ENCODE measurements around the gene ZNRF1. TPM values are rescaled to one million over a fixed set of nuclear protein-coding genes. Genes with fewer than 3 reads are reported as not detected.

ZNRF1 gene
- total RNA-seq, 1 experiment from 2014 or later = 48.2 TPM

DNA sequence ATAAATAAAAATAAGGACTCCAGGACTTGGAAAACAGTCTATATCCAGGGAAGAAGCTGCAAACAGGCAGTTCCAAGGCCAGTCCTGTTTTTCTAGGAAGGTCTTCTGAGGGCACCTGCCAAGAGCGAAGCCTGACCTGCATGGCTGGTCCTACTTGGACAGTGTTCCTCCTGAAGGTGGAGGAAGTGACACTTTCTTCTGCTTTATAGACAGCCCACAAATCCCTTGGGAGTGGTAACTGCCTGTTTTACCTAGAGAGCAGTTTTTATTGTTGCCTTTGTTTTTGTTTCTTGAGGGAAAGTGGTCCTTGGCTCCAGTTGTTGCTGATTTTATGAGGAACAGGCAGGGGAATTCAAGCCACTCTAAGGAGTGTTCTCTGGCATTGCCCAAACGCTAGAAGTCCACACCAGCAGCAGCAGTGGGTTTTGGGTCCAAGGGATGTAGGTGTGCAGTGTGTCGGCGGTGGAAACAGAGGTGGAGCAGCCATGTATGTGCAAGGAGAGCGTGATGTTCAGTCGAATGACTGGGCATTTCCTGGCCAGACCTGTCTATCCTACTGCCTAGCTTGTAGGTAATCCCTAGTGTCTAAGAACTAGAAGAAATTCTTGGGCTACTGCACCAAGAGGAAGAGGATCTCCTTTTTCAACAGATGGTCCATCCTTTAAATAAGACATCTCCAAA is 82.5 kb downstream of the ZNRF1 start:
- ATAC-seq (no peak), DNase-seq (ENCODE audit: low read depth, low spot score) (no peak)
- Histone ChIP-seq H3K79me2 (ENCODE audit: insufficient read depth, low read length) (peaks cover 50% of the 10 kb centered on the region), H3K27me3 (ENCODE audit: insufficient read depth, low read length) (no peaks in the 10 kb centered on the region), H3K4me3 (replicated peaks in 1 of 2; ENCODE audit: low read depth in 1 of 2, low read length in 2 of 2) (no peak overlapping the region), H2AFZ (ENCODE audit: low read depth, low read length, poor library complexity, severe bottlenecking) (no peak overlapping the region), H3K27ac (ENCODE audit: low read depth, low read length) (no peak overlapping the region), H3K4me1 (ENCODE audit: control insufficient read depth in 1 of 2, insufficient read depth in 2 of 2, low read length in 2 of 2) (peaks cover 0 to 10% of the 10 kb centered on the region in 2 experiments; a peak in 1 of 4 replicates), H3K4me2 (ENCODE audit: low read length) (no peak overlapping the region), H3K9me2 (ENCODE audit: insufficient read depth) (no peaks in the 10 kb centered on the region), H3K9ac (ENCODE audit: low read length) (no peak overlapping the region), H3K36me3 (ENCODE audit: control insufficient read depth in 1 of 2, insufficient read depth in 2 of 2, low read length in 2 of 2) (no peaks in the 10 kb centered on the region), H3K9me3 (ENCODE audit: control insufficient read depth in 1 of 2, insufficient read depth in 1 of 2, low read depth in 1 of 2, low read length in 2 of 2) (no peaks in the 10 kb centered on the region), H4K20me1 (ENCODE audit: insufficient read depth) (no peaks in the 10 kb centered on the region)
- no TSS peak for BruUV-seq (replicated peaks)
- ChIA-PET CTCF (no interaction called here), RAD21 (ENCODE audit: low non-redundant PET in 1 of 2, low total read pairs in 2 of 2, uncharacterized antibody in 2 of 2, unreplicated experiment in 2 of 2) (no interaction called here), POLR2A (no interaction called here)
- TF ChIP-seq CEBPB (IDR thresholded peaks at IDR 0.05; ENCODE audit: low read depth) (no peak), EZH2 (IDR thresholded peaks at IDR 0.05) (no peak)
- TF ChIP-seq, protein P1, sequence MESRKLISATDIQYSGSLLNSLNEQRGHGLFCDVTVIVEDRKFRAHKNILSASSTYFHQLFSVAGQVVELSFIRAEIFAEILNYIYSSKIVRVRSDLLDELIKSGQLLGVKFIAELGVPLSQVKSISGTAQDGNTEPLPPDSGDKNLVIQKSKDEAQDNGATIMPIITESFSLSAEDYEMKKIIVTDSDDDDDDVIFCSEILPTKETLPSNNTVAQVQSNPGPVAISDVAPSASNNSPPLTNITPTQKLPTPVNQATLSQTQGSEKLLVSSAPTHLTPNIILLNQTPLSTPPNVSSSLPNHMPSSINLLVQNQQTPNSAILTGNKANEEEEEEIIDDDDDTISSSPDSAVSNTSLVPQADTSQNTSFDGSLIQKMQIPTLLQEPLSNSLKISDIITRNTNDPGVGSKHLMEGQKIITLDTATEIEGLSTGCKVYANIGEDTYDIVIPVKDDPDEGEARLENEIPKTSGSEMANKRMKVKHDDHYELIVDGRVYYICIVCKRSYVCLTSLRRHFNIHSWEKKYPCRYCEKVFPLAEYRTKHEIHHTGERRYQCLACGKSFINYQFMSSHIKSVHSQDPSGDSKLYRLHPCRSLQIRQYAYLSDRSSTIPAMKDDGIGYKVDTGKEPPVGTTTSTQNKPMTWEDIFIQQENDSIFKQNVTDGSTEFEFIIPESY (IDR thresholded peaks at IDR 0.05; ENCODE audit: extremely low read depth, insufficient replicate concordance, low read length) = no peak
- intact Hi-C loops (cut with micrococcal nuclease) = no loop called here

GRCh38 chr16:75083813-75084212 is 85.0 kb downstream of the ZNRF1 start:
- no peak for ATAC-seq
- RAD21 ChIA-PET (ENCODE audit: low non-redundant PET in 1 of 2, low total read pairs in 2 of 2, uncharacterized antibody in 2 of 2, unreplicated experiment in 2 of 2) = no interaction called here
- intact Hi-C loops (cut with micrococcal nuclease) = no loop called here

More at GRCh38 chr16:75083813-75084212, 85.0 kb downstream of the ZNRF1 start:
- TF ChIP-seq ELF1 (IDR thresholded peaks at IDR 0.05; ENCODE audit: borderline replicate concordance, low read depth) (no peak), SP1 (IDR thresholded peaks at IDR 0.05; ENCODE audit: low read depth) (no peak), YY1 (IDR thresholded peaks at IDR 0.05; ENCODE audit: extremely low read depth, insufficient replicate concordance, low read depth, low read length) (no peak), POLR2A (IDR thresholded peaks at IDR 0.05; ENCODE audit: borderline replicate concordance, extremely low read depth, insufficient read depth, insufficient read length) (no peak)
- peaks cover 7 to 24% of the 10 kb centered on the region in 2 experiments for H3K4me1 ChIP-seq (ENCODE audit: control insufficient read depth in 1 of 2, insufficient read depth in 2 of 2, low read length in 2 of 2)
- POLR2A ChIA-PET = no interaction called here
- H3K79me2 ChIP-seq (ENCODE audit: insufficient read depth, low read length) = peaks cover 45% of the 10 kb centered on the region
- H3K4me2 ChIP-seq (ENCODE audit: low read length) = no peak overlapping the region
- CTCF ChIA-PET = interaction anchor here (1.0 kb wide), 1 partner anchor 85 kb away, joined by 4 read pairs; the partner anchor contains the start of gene ZNRF1
- H3K27ac ChIP-seq (ENCODE audit: low read depth, low read length) = no peak overlapping the region
- BruUV-seq (replicated peaks) = no TSS peak
- H2AFZ ChIP-seq (ENCODE audit: low read depth, low read length, poor library complexity, severe bottlenecking) = no peak overlapping the region
- H3K9me2 ChIP-seq (ENCODE audit: insufficient read depth) = no peaks in the 10 kb centered on the region
- no peaks in the 10 kb centered on the region for H3K9me3 ChIP-seq (ENCODE audit: control insufficient read depth in 1 of 2, insufficient read depth in 1 of 2, low read depth in 1 of 2, low read length in 2 of 2)
- no peak overlapping the region for H3K4me3 ChIP-seq (replicated peaks in 1 of 2; ENCODE audit: low read depth in 1 of 2, low read length in 2 of 2)
- H3K36me3 ChIP-seq (ENCODE audit: control insufficient read depth in 1 of 2, insufficient read depth in 2 of 2, low read length in 2 of 2) = no peaks in the 10 kb centered on the region
- no peak for DNase-seq (ENCODE audit: low read depth, low spot score)
- no peaks in the 10 kb centered on the region for H3K27me3 ChIP-seq (ENCODE audit: insufficient read depth, low read length)
- no peaks in the 10 kb centered on the region for H4K20me1 ChIP-seq (ENCODE audit: insufficient read depth)
- H3K9ac ChIP-seq (ENCODE audit: low read length) = no peak overlapping the region
